ENCODE measurements around the gene CCDC24. TPM values are rescaled to one million over a fixed set of nuclear protein-coding genes. Genes with fewer than 3 reads are reported as not detected.

The CCDC24 gene
- total and polyA plus RNA-seq, 7 experiments from 2014 or later: 0.40 to 2.9 (median 1.6) TPM; not detected in 1

- Histone ChIP-seq H3K9me3 (ENCODE audit: control insufficient read depth in 2 of 3, low read length in 3 of 3) (no peaks in the 10 kb centered on the region), H3K36me3 (ENCODE audit: control insufficient read depth in 2 of 3, insufficient read depth in 3 of 3, low read length in 3 of 3) (no peaks in the 10 kb centered on the region), H3K27ac (ENCODE audit: low read depth, low read length) (no peak overlapping the region), H3K27me3 (ENCODE audit: control insufficient read depth in 2 of 2, insufficient read depth in 2 of 2, low read length in 2 of 2) (no peaks in the 10 kb centered on the region), H3K4me3 (ENCODE audit: low read length) (no peak overlapping the region), H3K4me1 (ENCODE audit: control insufficient read depth in 2 of 2, insufficient read depth in 2 of 2, low read length in 2 of 2) (no peaks in the 10 kb centered on the region)
- ATAC-seq (no peak), DNase-seq (no peak)
- intact Hi-C loops (cut with micrococcal nuclease): no loop called here
- Mint-ChIP-seq H3K4me3 (no peak overlapping the region), H3K36me3 (no peaks in the 10 kb centered on the region), H3K9me3 (no peaks in the 10 kb centered on the region), H3K27me3 (peaks cover 5 to 23% (median 12%) of the 10 kb centered on the region in 5 donors), H3K4me1 (peaks cover 0 to 14% (median 5%) of the 10 kb centered on the region in 7 donors), H3K27ac (no peak overlapping the region)
- POLR2A ChIA-PET: interaction anchor here (1.2 kb wide), 1 partner anchor 13 kb away, joined by 3 read pairs; the partner anchor contains the start of gene SLC6A9
- CTCF ChIA-PET: interaction anchor here (9.8 kb wide), 1 partner anchor 38 kb away, joined by 68 read pairs; no protein-coding TSS in a partner anchor
These were observed 52.8 kb downstream of the CCDC24 start for GRCh38 chr1:44044071-44044801.

GRCh38 chr1:44045064-44045463 is 53.7 kb downstream of the CCDC24 start:
- peaks cover 0 to 14% (median 5%) of the 10 kb centered on the region in 7 donors for H3K4me1 Mint-ChIP-seq
- Histone ChIP-seq H3K9me3 (ENCODE audit: control insufficient read depth in 2 of 3, low read length in 3 of 3) (no peaks in the 10 kb centered on the region), H3K4me1 (ENCODE audit: control insufficient read depth in 2 of 2, insufficient read depth in 2 of 2, low read length in 2 of 2) (no peaks in the 10 kb centered on the region), H3K4me3 (ENCODE audit: low read length) (no peak overlapping the region), H3K27me3 (ENCODE audit: control insufficient read depth in 2 of 2, insufficient read depth in 2 of 2, low read length in 2 of 2) (no peaks in the 10 kb centered on the region), H3K27ac (ENCODE audit: low read depth, low read length) (no peak overlapping the region), H3K36me3 (ENCODE audit: control insufficient read depth in 2 of 3, insufficient read depth in 3 of 3, low read length in 3 of 3) (no peaks in the 10 kb centered on the region)
- ChIA-PET CTCF (interaction anchor here (9.8 kb wide), 1 partner anchor 39 kb away, joined by 68 read pairs; no protein-coding TSS in a partner anchor), POLR2A (no interaction called here)
- intact Hi-C loops (cut with micrococcal nuclease): no loop called here
- no peak for ATAC-seq
- H3K27me3 Mint-ChIP-seq: peaks cover 5 to 23% (median 8%) of the 10 kb centered on the region in 5 donors
- H3K27ac Mint-ChIP-seq: no peak overlapping the region
- H3K36me3 Mint-ChIP-seq: no peaks in the 10 kb centered on the region
- no peaks in the 10 kb centered on the region for H3K9me3 Mint-ChIP-seq
- H3K4me3 Mint-ChIP-seq: no peak overlapping the region
- DNase-seq: no peak

Other genes with a start within 250 kb of the CCDC24 start
- gene ARTN, start 57.8 kb upstream of the CCDC24 start, total RNA-seq: 1 to 10 TPM in 1 of 5 experiments, under 1 TPM in 4; 0.51 to 2.2 (median 0.68) TPM
- not detected for gene ARTN, start 57.8 kb upstream of the CCDC24 start, polyA plus RNA-seq
- gene IPO13, start 44.6 kb upstream of the CCDC24 start, total RNA-seq: 10 to 100 TPM; 10.1 to 32.3 (median 17.0) TPM
- gene IPO13, start 44.6 kb upstream of the CCDC24 start, polyA plus RNA-seq: 10 to 100 TPM; 13.0 to 15.2 TPM
- 10 to 100 TPM; 21.3 to 40.1 (median 29.4) TPM for gene DPH2, start 21.6 kb upstream of the CCDC24 start, total RNA-seq
- gene DPH2, start 21.6 kb upstream of the CCDC24 start, polyA plus RNA-seq: 10 to 100 TPM; 29.4 to 40.9 TPM
- gene ATP6V0B, start 16.6 kb upstream of the CCDC24 start, total RNA-seq: 100 to 1,000 TPM in 2 of 5 experiments, 10 to 100 TPM in 3; 47.3 to 152 (median 69.3) TPM
- 100 to 1,000 TPM; 147 to 166 TPM for gene ATP6V0B, start 16.6 kb upstream of the CCDC24 start, polyA plus RNA-seq
- 10 to 100 TPM in 1 of 5 experiments, 1 to 10 TPM in 2, under 1 TPM in 2; 0.49 to 16.9 (median 1.6) TPM for gene B4GALT2, start 12.4 kb upstream of the CCDC24 start, total RNA-seq
- gene B4GALT2, start 12.4 kb upstream of the CCDC24 start, polyA plus RNA-seq: not detected
- gene SLC6A9, start 39.9 kb downstream of the CCDC24 start, total RNA-seq: 1 to 10 TPM in 1 of 5 experiments, under 1 TPM in 3, not detected in 1; 0.37 to 5.0 (median 0.53) TPM
- gene SLC6A9, start 39.9 kb downstream of the CCDC24 start, polyA plus RNA-seq: under 1 TPM in 1 of 2 donors, not detected in 1; 0.26 TPM
- gene KLF17, start 127.2 kb downstream of the CCDC24 start, total RNA-seq: not detected
- not detected for gene KLF17, start 127.2 kb downstream of the CCDC24 start, polyA plus RNA-seq
- not detected for gene KLF18, start 150.0 kb downstream of the CCDC24 start, total RNA-seq
- not detected for gene KLF18, start 150.0 kb downstream of the CCDC24 start, polyA plus RNA-seq
- gene DMAP1, start 221.9 kb downstream of the CCDC24 start, total RNA-seq: 10 to 100 TPM; 46.3 to 96.2 (median 66.7) TPM
- gene DMAP1, start 221.9 kb downstream of the CCDC24 start, polyA plus RNA-seq: 10 to 100 TPM; 42.3 to 60.0 TPM

All from naive thymus-derived CD4-positive, alpha-beta T cell (primary cell).